Activated CD4-positive, alpha-beta T cell treated with anti-CD3 and anti-CD28 coated beads for 4 hours (primary cell): ENCODE results near the gene CDK5RAP2.
"Not testable (repeated sequence)": the region's sequence is repeated elsewhere in the genome, so short reads cannot be mapped to it uniquely, and the experiment has no call there.

Experiments
- DNase-seq, 2 donors: peaks; one replicate each; pipeline ENCODE4 v3.0.0-alpha.2; 2020

CDK5RAP2 gene

GRCh38 chr9:120463765-120464164 is 116.2 kb downstream of the CDK5RAP2 start:
- DNase-seq = no peak

- not testable (repeated sequence) for DNase-seq
Measured at GRCh38 chr9:120461677-120462076, 118.3 kb downstream of the CDK5RAP2 start.

GRCh38 chr9:120456218-120456617 is 123.7 kb downstream of the CDK5RAP2 start:
- no peak for DNase-seq

GRCh38 chr9:120454467-120454866 is 125.5 kb downstream of the CDK5RAP2 start:
- DNase-seq = no peak

- DNase-seq = no peak
Measured at GRCh38 chr9:120453792-120454191, 126.2 kb downstream of the CDK5RAP2 start.

- DNase-seq = no peak
Measured at GRCh38 chr9:120452631-120453030, 127.3 kb downstream of the CDK5RAP2 start.

GRCh38 chr9:120450916-120451315 is 129.1 kb downstream of the CDK5RAP2 start:
- DNase-seq = no peak

GRCh38 chr9:120449566-120449965 is 130.4 kb downstream of the CDK5RAP2 start:
- DNase-seq = no peak

- no peak for DNase-seq
Measured at GRCh38 chr9:120447959-120448500, 131.9 kb downstream of the CDK5RAP2 start.

- DNase-seq = no peak
Measured at GRCh38 chr9:120446671-120447070, 133.3 kb downstream of the CDK5RAP2 start.

- no peak for DNase-seq
Measured at GRCh38 chr9:120443976-120444375, 136.0 kb downstream of the CDK5RAP2 start.

GRCh38 chr9:120443489-120443888 is 136.5 kb downstream of the CDK5RAP2 start:
- no peak for DNase-seq

- no peak for DNase-seq
Measured at GRCh38 chr9:120442308-120442995, 137.5 kb downstream of the CDK5RAP2 start.

- no peak for DNase-seq
Measured at GRCh38 chr9:120441426-120442307, 138.3 kb downstream of the CDK5RAP2 start.

- no peak for DNase-seq
Measured at GRCh38 chr9:120440791-120441190, 139.2 kb downstream of the CDK5RAP2 start.

- no peak for DNase-seq
Measured at GRCh38 chr9:120439926-120440325, 140.0 kb downstream of the CDK5RAP2 start.

GRCh38 chr9:120438836-120439546 is 141.0 kb downstream of the CDK5RAP2 start:
- DNase-seq = peak in 1 of 2 donors; percentile 4

- DNase-seq = no peak
Measured at GRCh38 chr9:120438111-120438510, 141.9 kb downstream of the CDK5RAP2 start.

- DNase-seq = no peak
Measured at GRCh38 chr9:120436983-120437475, 142.9 kb downstream of the CDK5RAP2 start.

GRCh38 chr9:120436446-120436845 is 143.5 kb downstream of the CDK5RAP2 start:
- DNase-seq = no peak

- no peak for DNase-seq
Measured at GRCh38 chr9:120435091-120435490, 144.9 kb downstream of the CDK5RAP2 start.

- no peak for DNase-seq
Measured at GRCh38 chr9:120434532-120434931, 145.4 kb downstream of the CDK5RAP2 start.

- DNase-seq = no peak
Measured at GRCh38 chr9:120433701-120434100, 146.3 kb downstream of the CDK5RAP2 start.
